ENCODE measurements around the gene NAA10. TPM values are rescaled to one million over a fixed set of nuclear protein-coding genes. Genes with fewer than 3 reads are reported as not detected.

NAA10 gene
- total RNA-seq, 1 donor from 2014 or later, result 156 TPM

Other genes with a start within 250 kb of the NAA10 start
- 5.9 and 6.0 TPM in 2 replicates for gene SLC6A8, start 247.1 kb downstream of the NAA10 start, total RNA-seq
- 156 and 166 TPM in 2 replicates for gene BCAP31, start 210.7 kb downstream of the NAA10 start, total RNA-seq
- gene ABCD1, start 210.2 kb downstream of the NAA10 start, total RNA-seq, result 8.4 TPM in 2 replicates
- 0.21 and 0.81 TPM in 2 replicates for gene PLXNB3, start 170.8 kb downstream of the NAA10 start, total RNA-seq
- gene SRPK3, start 154.0 kb downstream of the NAA10 start, total RNA-seq, result not detected in 2 replicates
- 68.4 and 69.7 TPM in 2 replicates for gene IDH3G, start 140.7 kb downstream of the NAA10 start, total RNA-seq
- gene SSR4, start 140.4 kb downstream of the NAA10 start, total RNA-seq, result 281 and 285 TPM in 2 replicates
- 0.29 and 0.44 TPM in 2 replicates for gene PDZD4, start 104.5 kb downstream of the NAA10 start, total RNA-seq
- 1.7 and 3.3 TPM in 2 replicates for gene L1CAM, start 48.9 kb downstream of the NAA10 start, total RNA-seq
- not detected in 2 replicates for gene AVPR2, start 30.4 kb downstream of the NAA10 start, total RNA-seq
- gene ARHGAP4, start 8.8 kb downstream of the NAA10 start, total RNA-seq, result 128 TPM in 2 replicates
- gene RENBP, start 9.6 kb upstream of the NAA10 start, total RNA-seq, result 12.8 and 14.0 TPM in 2 replicates
- gene HCFC1, start 36.8 kb upstream of the NAA10 start, total RNA-seq, result 105 and 106 TPM in 2 replicates
- gene TMEM187, start 37.7 kb upstream of the NAA10 start, total RNA-seq, result 3.4 and 4.6 TPM in 2 replicates
- 165 and 172 TPM in 2 replicates for gene IRAK1, start 84.9 kb upstream of the NAA10 start, total RNA-seq
- 53.4 and 59.4 TPM in 2 replicates for gene MECP2, start 162.7 kb upstream of the NAA10 start, total RNA-seq
- not detected in 2 replicates for gene OPN1LW, start 209.2 kb upstream of the NAA10 start, total RNA-seq
- not detected in 2 replicates for gene OPN1MW, start 247.6 kb upstream of the NAA10 start, total RNA-seq